Upper lobe of right lung (tissue), 1 donor: Measurements from ENCODE around the gene ANKZF1. TPM values are rescaled to one million over a fixed set of nuclear protein-coding genes. Genes with fewer than 3 reads are reported as not detected.
A peak's percentile ranks its signal among the peaks of the same experiment; 100 is the strongest.

Experiments used
- ATAC-seq: fragments of 200-7000 bp; cut with Tn5 transposase; one replicate; pipeline ENCODE4 v1.9.1; 2020; ENCODE audit warnings: mild to moderate bottlenecking, moderate library complexity
- DNase-seq: peaks from one replicate; pipeline ENCODE4 v3.0.0-alpha.2; 2020
- H3K27ac ChIP-seq: fragments of 200-600 bp; one replicate; pipeline ENCODE4 v1.8.0; 2022
- H3K27me3 ChIP-seq: fragments of 200-600 bp; one replicate; pipeline ENCODE4 v1.8.0; 2022; ENCODE audit warnings: mild to moderate bottlenecking
- H3K36me3 ChIP-seq: fragments of 200-600 bp; one replicate; pipeline ENCODE4 v1.8.0; 2022
- H3K4me1 ChIP-seq: fragments of 200-600 bp; one replicate; pipeline ENCODE4 v1.8.0; 2022
- H3K4me3 ChIP-seq: fragments of 200-600 bp; one replicate; pipeline ENCODE4 v1.8.0; 2022; ENCODE audit warnings: mild to moderate bottlenecking
- H3K9me3 ChIP-seq: fragments of 200-600 bp; one replicate; pipeline ENCODE4 v1.8.0; 2022
- intact Hi-C: fragments of 100-400 bp; cut with DNase I; formaldehyde crosslinking; loops from one replicate; pipeline ENCODE4 v1.11.0; 2022
- total RNA-seq: library from RNA; stranded (reverse); fragmentation: NEBNext Ultra II Directional; extraction: Animal tissue kit (Norgen Biotek cat#: 25700); gene quantifications from one replicate; pipeline ENCODE4 v1.2.1, GENCODE V29; 2021
- TF ChIP-seq, protein P1 (sequence below): fragments of 200-600 bp; IDR thresholded peaks from one replicate; pipeline ENCODE4 v1.8.0; 2022; ENCODE audit warnings: antibody characterized with exemption
- donor health status: DM: no; HTN: yes; CAD: no; lungs with severe emphysema.

ANKZF1 gene
- total RNA-seq, 1 donor from 2014 or later = 37.6 TPM

DNA sequence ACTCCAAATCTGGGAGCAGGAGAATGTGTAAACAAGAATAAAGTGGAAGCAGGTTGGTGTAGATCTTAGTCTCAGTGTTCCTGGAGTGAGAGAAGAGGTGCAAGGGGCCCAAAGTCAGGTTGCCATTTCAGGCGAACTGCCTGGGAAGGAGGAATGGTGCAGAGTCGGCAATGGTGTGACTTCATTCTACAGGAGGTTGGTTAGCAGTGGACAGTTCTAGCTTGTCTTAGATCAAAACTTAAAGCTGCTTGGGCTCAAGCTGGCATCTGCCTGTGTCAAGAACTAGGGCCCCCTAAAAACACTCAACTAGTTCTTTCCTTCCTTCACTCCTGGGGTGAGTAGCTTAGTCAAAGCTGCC, 19.2 kb downstream of the ANKZF1 start:
- H3K36me3 ChIP-seq = peaks cover 19% of the 10 kb centered on the region
- no peaks in the 10 kb centered on the region for H3K9me3 ChIP-seq
- TF ChIP-seq, protein P1, sequence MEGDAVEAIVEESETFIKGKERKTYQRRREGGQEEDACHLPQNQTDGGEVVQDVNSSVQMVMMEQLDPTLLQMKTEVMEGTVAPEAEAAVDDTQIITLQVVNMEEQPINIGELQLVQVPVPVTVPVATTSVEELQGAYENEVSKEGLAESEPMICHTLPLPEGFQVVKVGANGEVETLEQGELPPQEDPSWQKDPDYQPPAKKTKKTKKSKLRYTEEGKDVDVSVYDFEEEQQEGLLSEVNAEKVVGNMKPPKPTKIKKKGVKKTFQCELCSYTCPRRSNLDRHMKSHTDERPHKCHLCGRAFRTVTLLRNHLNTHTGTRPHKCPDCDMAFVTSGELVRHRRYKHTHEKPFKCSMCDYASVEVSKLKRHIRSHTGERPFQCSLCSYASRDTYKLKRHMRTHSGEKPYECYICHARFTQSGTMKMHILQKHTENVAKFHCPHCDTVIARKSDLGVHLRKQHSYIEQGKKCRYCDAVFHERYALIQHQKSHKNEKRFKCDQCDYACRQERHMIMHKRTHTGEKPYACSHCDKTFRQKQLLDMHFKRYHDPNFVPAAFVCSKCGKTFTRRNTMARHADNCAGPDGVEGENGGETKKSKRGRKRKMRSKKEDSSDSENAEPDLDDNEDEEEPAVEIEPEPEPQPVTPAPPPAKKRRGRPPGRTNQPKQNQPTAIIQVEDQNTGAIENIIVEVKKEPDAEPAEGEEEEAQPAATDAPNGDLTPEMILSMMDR = no peak
- H3K27me3 ChIP-seq = no peaks in the 10 kb centered on the region
- ATAC-seq = no peak
- DNase-seq = no peak
- peak overlapping the region; percentile 91 for H3K27ac ChIP-seq
- intact Hi-C loops = no loop called here
- H3K4me1 ChIP-seq = peaks cover 68% of the 10 kb centered on the region
- H3K4me3 ChIP-seq = peak overlapping the region; percentile 36

DNA sequence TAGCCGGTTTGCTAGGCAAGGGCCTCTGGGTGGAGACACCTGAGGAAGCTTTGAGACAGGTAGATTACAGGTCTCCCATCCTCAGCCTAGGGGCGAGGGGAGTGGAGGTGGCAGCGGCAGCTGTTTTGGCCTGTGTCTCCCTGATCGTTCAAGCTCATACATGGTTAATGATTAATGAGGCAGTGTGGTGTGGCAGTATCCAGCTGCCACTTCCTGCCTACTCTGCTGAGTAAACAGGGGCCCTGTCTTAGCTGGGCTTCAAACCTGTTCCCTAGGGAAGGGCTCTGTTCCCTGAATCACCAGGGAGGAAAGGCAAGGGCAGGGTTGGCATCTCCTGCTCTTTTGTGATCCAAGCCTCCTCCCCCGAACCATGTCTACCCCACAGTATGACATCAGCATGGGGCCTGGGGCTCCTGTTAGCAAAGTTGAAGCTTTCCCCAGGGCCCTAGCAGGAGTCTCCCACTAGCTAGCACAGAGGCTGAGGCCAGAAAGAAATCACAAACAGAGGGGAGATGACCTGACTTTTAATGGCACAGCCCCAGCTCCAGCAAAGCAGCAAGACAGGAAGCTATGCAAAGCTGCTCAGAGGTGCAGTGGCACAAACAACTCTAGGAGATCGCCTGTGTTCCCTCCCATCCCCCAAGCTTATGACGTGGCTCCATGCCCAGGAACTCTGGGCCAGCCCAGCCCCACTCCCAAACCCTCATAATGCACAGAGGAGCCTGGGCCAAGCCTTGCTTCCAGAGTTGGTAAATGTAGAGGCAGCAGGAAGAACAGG, 19.8 kb downstream of the ANKZF1 start:
- ATAC-seq (peak; percentile 58), DNase-seq (peak; percentile 89)
- Histone ChIP-seq H3K4me3 (peak overlapping the region; percentile 36), H3K36me3 (peaks cover 19% of the 10 kb centered on the region), H3K27me3 (no peaks in the 10 kb centered on the region), H3K9me3 (no peaks in the 10 kb centered on the region), H3K4me1 (peaks cover 69% of the 10 kb centered on the region), H3K27ac (peak overlapping the region; percentile 91)
- TF ChIP-seq, protein P1 = no peak
- intact Hi-C loops = no loop called here

DNA sequence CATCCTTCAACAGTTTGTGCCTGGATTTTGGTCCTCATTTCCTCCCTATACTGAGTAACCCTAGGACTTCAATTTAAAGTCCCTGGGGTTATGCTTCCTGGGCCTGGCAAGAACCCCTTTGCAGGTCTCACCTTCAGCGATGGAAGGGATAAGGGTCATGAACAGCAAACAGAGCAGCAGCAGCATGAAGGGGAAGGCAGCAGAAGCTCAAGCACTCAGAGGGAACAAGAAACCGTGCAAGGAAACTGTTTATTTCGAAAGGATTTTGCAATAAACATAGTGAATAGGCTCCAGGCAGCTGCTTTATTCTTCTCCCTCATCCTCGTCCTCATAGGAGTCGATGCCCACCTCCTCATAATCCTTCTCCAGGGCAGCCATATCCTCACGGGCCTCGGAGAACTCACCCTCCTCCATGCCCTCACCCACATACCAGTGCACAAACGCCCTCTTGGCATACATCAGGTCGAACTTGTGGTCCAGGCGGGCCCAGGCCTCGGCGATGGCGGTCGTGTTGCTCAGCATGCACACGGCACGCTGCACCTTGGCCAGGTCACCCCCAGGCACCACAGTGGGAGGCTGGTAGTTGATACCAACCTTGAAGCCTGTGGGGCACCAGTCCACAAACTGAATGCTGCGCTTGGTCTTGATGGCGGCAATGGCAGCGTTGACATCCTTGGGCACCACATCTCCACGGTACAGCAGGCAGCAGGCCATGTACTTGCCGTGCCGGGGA, 20.6 kb downstream of the ANKZF1 start:
- TF ChIP-seq, protein P1 = no peak
- peaks cover 19% of the 10 kb centered on the region for H3K36me3 ChIP-seq
- no peaks in the 10 kb centered on the region for H3K9me3 ChIP-seq
- peak overlapping the region; percentile 91 for H3K27ac ChIP-seq
- no peak for ATAC-seq
- peaks cover 65% of the 10 kb centered on the region for H3K4me1 ChIP-seq
- DNase-seq = no peak
- intact Hi-C loops = no loop called here
- no peaks in the 10 kb centered on the region for H3K27me3 ChIP-seq
- H3K4me3 ChIP-seq = peak overlapping the region; percentile 36

DNA sequence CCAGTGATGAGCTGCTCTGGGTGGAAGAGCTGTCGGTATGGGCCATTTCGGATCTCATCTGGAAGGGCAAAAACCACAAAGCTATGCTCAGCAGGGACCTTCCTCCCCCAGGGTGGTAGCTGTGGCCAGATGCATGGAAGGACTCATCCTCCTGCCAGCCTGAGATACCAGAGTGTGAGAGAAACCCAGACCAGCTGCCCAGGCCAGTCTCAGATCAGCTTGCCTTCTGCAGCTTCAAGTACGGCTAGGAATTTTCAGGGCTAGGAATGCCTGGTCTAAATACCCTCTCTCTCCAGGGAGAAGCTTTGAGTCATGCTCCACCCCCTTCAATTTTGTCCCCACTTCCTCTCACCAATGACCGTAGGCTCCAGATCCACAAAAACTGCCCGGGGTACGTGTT, 22.1 kb downstream of the ANKZF1 start:
- no peak for ATAC-seq
- TF ChIP-seq, protein P1 = no peak
- intact Hi-C loops = no loop called here
- H3K4me3 ChIP-seq = peak overlapping the region; percentile 77
- no peaks in the 10 kb centered on the region for H3K9me3 ChIP-seq
- peaks cover 19% of the 10 kb centered on the region for H3K36me3 ChIP-seq
- peaks cover 56% of the 10 kb centered on the region for H3K4me1 ChIP-seq
- peak overlapping the region; percentile 81 for H3K27ac ChIP-seq
- DNase-seq = no peak
- no peaks in the 10 kb centered on the region for H3K27me3 ChIP-seq

DNA sequence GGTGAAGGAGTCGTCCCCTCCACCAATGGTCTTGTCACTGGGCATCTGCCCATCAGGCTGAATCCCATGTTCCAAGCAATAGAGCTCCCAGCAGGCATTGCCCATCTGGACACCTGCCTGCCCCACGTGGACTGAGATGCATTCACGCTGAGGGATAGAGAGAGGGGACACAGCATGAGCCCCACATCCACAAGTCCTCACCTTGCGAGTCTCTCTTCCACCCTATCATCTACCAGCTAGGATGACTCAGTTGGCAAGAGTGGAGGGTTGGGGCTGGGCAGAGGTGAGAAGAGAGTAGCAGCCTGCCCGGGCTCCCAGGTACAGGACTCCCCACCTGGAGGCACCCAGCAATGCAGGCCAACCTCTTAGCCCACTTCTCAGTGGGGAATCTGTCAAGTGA, 22.5 kb downstream of the ANKZF1 start:
- peak overlapping the region; percentile 77 for H3K4me3 ChIP-seq
- peaks cover 51% of the 10 kb centered on the region for H3K4me1 ChIP-seq
- no peak for DNase-seq
- no peaks in the 10 kb centered on the region for H3K27me3 ChIP-seq
- TF ChIP-seq, protein P1 = no peak
- peaks cover 16% of the 10 kb centered on the region for H3K36me3 ChIP-seq
- intact Hi-C loops = no loop called here
- no peak for ATAC-seq
- peak overlapping the region; percentile 81 for H3K27ac ChIP-seq
- no peaks in the 10 kb centered on the region for H3K9me3 ChIP-seq
